Cerebellar nuclear complex (tissue), 1 donor: ENCODE measurements around the gene HPRT1.
A peak's percentile ranks its signal among the peaks of the same experiment; 100 is the strongest.
"Not testable (repeated sequence)": the region's sequence is repeated elsewhere in the genome, so short reads cannot be mapped to it uniquely, and the experiment has no call there.

Experiments used
- DNase-seq, 2 experiments: peaks; one replicate each; lab custom pipeline; 2025; lab: John Stamatoyannopoulos, UW

Gene HPRT1

GRCh38 chrX:134460005-134460861 lies at the start of gene HPRT1:
Gene HPRT1, plus strand, starts transcription at chrX:134460165. Its CDS starts 147 bp downstream, at chrX:134460312.
- DNase-seq, result peak in 1 of 2 experiments; percentile 26

GRCh38 chrX:134416087-134416486 lies 43.9 kb upstream of the HPRT1 start:
- DNase-seq, result no peak

DNA sequence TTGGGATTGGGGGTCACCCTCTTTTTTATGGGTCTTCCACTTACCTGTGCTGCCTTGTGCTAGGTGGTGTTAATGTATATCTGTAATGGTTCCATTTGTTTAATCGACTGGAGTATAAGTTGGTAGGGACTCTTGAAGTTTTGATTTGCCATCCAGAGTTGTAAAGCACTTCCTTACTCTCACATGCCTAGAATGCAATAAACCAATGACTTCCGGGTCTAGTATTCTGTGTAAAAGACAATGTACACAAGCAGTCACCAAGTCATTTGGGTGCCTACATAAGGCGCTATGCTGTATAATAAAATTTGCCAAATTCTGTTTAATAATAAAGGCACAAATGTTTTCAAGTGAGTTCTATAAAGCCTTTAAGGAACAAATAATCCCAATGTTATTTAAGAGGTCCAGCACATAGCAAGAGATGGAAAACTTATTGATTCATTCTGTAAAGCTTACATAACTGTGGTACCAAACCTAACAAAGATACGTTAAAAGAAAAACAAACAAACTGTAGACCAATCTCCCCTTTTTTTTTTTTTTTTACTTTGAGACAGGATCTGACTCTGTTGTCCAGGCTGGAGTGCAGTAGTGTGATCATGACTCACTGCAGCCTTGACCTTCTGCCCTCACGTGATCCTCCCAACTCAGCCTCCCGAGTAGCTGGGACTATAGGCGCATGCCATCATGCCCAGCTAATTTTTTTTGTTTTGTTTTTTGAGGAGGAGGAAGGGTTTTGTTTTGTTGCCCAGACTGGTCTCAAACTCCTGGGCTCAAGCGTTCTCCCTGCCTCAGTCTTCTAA lies 41.5 kb upstream of the HPRT1 start:
- DNase-seq, result no peak

- no peak for DNase-seq
Measured at GRCh38 chrX:134419784-134420183, 40.2 kb upstream of the HPRT1 start.

GRCh38 chrX:134423606-134424005 lies 36.4 kb upstream of the HPRT1 start:
- DNase-seq, result no peak

DNA sequence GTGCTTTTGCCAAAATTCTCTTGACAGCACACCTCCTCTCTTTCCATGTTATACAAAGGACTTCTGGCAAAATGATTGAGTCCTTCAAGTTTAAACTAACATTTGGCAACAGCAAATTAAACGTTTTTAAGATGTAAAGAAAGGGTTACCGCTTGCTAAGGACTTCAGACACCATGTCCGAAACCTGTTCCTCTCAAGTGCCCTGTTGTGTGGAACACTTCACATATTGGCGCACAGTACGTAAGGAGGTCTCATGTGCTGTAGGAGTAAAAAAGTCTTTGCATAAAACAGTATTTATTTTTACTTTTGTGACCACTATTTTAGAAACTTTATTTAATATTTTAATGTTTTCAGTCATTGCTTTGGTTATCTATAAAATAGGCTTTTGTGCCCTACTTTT lies 33.7 kb upstream of the HPRT1 start:
- no peak for DNase-seq

DNA sequence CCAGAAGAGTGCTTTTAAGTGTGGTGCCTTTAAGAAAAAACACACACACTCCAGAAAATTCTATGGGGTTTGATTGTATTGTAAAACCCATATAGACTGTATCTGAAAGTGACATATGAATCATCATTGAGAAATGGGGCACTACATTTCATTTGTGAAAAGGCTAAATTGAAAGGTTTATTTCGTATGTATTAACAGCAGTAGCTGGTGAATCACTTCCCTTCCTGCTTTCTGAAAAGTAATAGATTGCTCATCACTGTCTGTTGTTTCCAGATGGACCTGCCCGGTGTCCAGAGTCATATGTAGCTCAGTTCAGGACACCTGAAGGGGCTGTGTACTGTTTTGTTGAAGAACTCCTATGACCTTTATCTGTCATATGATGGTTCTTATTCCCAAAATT lies 28.1 kb upstream of the HPRT1 start:
- DNase-seq, result no peak

GRCh38 chrX:134435894-134436293 lies 24.1 kb upstream of the HPRT1 start:
- DNase-seq, result no peak

DNA sequence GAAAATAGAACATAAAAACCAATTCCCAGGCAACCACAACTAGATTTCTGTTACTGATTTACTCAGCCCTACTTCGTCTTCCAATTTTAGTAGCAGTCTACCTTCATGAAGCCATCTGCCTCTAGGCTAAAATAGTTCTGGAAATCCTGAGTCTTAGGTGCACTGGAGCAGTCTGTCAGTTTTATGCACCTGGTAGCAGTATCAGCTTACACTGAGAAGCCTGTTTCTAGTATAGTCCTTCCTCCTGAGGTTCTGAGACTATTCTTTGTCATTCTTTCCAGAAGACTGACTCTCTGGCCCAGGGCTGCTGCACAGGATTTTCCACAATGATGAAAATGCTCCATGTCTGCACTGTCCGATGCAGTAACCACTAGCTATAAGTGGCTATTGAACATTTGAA lies 16.9 kb upstream of the HPRT1 start:
- no peak for DNase-seq

- DNase-seq, result no peak
Measured at GRCh38 chrX:134443461-134443860, 16.5 kb upstream of the HPRT1 start.

DNA sequence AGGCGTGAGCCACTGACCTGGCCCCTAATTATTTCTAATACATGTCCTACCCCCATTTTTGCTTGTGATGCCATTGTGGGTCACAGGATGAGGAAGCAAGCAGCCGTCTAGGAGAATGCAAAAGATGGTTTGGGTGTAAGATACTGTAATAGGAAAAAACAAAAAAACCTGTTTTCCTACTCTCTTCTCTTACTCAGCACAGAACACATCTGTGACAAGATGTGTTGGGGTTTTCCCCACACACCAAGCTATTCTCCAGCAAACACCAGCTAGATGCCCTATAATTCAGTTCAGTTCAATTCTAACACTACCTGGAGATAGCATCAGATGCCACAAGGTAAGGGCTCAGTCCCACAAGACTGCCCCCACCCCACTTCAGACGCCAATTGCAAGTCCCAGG lies 15.3 kb upstream of the HPRT1 start:
- no peak for DNase-seq

DNA sequence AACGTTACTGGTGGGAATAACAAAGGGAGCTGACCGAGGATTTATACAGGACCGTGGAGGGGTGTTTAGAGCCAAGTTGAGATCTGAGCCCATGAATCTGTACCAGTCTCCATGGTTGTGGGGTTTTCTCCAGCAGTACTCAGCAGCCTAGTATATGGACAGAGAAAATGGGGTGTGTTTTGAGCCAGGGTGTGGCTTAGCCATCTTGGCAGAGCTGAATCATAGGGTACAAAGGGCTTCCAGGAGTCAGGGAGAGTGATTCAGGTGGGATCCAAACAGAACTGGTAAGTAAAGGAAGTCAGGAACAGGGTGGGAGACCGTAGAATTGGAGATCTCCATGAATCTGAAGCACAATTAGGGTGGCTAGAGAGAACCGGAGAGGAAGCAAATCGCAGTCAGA lies 7.4 kb upstream of the HPRT1 start:
- DNase-seq, result no peak

DNA sequence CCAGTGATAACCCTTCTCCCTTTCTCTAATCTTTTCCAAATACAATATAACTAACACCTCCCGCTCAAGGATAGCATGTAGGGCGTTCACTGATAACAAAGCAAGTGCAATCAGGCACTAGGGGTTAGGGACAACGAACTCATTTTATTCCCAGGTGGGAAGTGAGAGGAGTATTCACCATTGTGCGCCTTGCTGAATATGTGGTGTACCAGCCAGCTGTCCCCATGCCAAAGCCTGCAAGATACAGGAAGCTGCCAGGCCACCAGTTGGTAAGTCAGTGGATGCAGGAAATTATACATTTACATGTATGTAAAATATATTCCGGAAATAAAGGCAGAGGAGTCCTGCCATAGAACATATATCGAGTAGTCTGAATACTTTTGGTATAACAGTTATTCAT lies 6.3 kb upstream of the HPRT1 start:
- DNase-seq, result no peak

DNA sequence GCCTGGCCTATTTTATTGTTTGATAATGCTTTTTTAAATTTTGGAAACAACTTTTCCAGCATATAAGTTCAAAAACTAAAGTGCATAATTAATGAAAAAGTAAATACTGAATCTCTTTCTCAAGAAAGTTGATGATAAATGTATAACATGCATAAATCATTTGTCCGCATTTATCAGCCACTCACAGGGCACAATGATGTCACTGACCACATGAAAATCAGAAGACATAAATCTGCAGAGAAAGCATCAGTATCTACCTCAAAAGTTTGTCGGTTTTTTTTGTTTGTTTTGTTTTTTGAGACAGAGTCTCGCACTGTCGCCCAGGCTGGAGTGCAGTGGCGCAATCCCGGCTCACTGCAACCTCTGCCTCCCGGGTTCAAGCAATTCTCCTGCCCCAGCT lies 5.5 kb upstream of the HPRT1 start:
- DNase-seq, result no peak

DNA sequence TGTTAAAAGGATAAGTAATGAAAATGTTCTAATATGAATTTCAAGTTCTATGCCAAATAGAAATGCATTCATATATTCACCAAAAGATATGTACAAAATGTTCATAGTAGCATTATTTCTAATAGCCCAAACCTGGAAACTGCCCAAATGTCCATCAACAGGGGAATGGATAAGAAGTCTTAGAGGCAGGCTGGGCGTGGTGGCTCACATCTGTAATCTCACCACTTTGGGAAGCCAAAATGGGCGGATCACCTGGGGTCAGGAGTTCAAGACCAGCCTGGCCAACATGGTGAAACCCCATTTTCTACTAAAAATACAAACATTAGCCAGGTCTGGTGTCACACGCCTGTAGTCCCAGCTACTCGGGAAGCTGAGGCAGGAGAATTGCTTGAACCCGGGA lies 2.3 kb upstream of the HPRT1 start:
- no peak for DNase-seq

DNA sequence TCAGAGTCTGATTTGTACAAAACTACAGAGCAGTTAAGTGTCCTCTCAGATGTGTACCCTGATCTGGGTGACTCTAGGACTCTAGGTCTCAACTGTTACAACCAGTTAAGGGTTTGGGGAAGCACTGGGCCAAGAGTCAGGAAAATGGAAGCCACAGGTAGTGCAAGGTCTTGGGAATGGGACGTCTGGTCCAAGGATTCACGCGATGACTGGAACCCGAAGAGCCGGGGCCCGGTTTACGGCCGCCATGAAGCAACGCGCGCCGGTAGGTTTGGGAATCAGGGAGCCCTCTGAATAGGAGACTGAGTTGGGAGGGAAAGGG lies 321 bp upstream of the HPRT1 start:
- peak in 1 of 2 experiments; percentile 29 for DNase-seq

GRCh38 chrX:134460862-134461220 lies 876 bp downstream of the HPRT1 start:
- DNase-seq, result no peak

GRCh38 chrX:134461437-134461836 lies 1.5 kb downstream of the HPRT1 start:
- DNase-seq, result no peak

DNA sequence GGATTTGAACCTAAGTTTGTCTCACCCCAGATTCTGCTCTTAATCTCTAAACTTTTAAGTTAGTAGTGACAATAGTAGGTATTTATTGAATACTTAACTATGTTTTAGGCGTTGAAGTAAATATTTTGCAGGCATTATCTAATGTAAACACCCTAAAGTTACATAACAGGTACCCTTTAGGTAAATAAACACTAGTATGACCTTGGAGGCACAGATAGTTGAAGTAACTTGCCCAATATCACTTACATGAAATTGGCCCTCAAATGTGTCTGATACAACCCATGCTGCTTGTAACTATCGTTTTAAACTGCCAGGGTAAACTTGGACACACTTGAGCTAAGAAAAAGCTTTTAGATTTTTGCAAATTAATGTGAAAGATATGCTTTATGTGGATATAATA lies 3.0 kb downstream of the HPRT1 start:
- no peak for DNase-seq

GRCh38 chrX:134464453-134464852 lies 4.5 kb downstream of the HPRT1 start:
- DNase-seq, result not testable (repeated sequence)

DNA sequence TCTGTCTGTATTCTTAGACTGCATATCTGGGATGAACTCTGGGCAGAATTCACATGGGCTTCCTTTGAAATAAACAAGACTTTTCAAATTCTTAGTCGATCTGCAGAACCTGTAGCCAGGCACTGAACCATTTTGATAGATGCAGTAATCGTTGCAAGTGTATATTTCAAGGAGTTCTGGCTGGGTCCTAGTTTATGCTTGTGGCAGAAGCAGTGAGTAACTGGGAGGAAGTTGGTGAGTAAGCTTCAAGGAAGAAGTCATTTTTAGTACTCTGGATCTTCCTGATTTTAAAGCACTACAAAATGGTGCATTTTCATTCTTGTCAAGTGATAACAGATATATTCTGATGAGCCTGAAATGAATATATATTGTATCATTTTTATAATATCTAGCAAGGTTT lies 9.5 kb downstream of the HPRT1 start:
- no peak for DNase-seq

- no peak for DNase-seq
Measured at GRCh38 chrX:134470013-134470412, 10.0 kb downstream of the HPRT1 start.

- DNase-seq, result no peak
Measured at GRCh38 chrX:134472041-134472440, 12.1 kb downstream of the HPRT1 start.

- no peak for DNase-seq
Measured at GRCh38 chrX:134476284-134476683, 16.3 kb downstream of the HPRT1 start.
